IgD-negative memory B cell (primary cell): ENCODE results near the gene PLCD1. TPM values are rescaled to one million over a fixed set of nuclear protein-coding genes. Genes with fewer than 3 reads are reported as not detected.
"Not testable (repeated sequence)": the region's sequence is repeated elsewhere in the genome, so short reads cannot be mapped to it uniquely, and the experiment has no call there.

Experiments
- H3K27ac Mint-ChIP-seq, 3 donors: one replicate each; pipeline ENCODE4 v1.8.0; 2020 to 2022; ENCODE audit warnings: mild to moderate bottlenecking in 3 of 3, mixed read lengths in 3 of 3, moderate library complexity in 1 of 3
- H3K27me3 Mint-ChIP-seq: one replicate; pipeline ENCODE4 v1.8.0; 2021; ENCODE audit warnings: mixed read lengths
- H3K36me3 Mint-ChIP-seq: one replicate; pipeline ENCODE4 v1.8.0; 2020; ENCODE audit warnings: mild to moderate bottlenecking, mixed read lengths
- H3K4me1 Mint-ChIP-seq, 3 donors: one replicate each; pipeline ENCODE4 v1.8.0; 2020 to 2022; ENCODE audit warnings: mixed read lengths in 3 of 3, mild to moderate bottlenecking in 1 of 3
- H3K4me3 Mint-ChIP-seq, 4 donors: one replicate each; pipeline ENCODE4 v1.8.0; 2020 to 2022; ENCODE audit warnings: mild to moderate bottlenecking in 4 of 4, mixed read lengths in 4 of 4, moderate library complexity in 3 of 4
- H3K9me3 Mint-ChIP-seq, 3 donors: one replicate each; pipeline ENCODE4 v1.8.0; 2020 to 2021; ENCODE audit warnings: mixed read lengths in 3 of 3, mild to moderate bottlenecking in 1 of 3
- polyA plus RNA-seq: library from polyadenylated mRNA; unstranded; fragments of 300-500 nt; fragmentation: Illumina TruSeq; gene quantifications from one replicate; pipeline ENCODE4 v1.2.3, GENCODE V29; 2021

The PLCD1 gene
- polyA plus RNA-seq, 1 donor from 2014 or later = 4.6 TPM

DNA sequence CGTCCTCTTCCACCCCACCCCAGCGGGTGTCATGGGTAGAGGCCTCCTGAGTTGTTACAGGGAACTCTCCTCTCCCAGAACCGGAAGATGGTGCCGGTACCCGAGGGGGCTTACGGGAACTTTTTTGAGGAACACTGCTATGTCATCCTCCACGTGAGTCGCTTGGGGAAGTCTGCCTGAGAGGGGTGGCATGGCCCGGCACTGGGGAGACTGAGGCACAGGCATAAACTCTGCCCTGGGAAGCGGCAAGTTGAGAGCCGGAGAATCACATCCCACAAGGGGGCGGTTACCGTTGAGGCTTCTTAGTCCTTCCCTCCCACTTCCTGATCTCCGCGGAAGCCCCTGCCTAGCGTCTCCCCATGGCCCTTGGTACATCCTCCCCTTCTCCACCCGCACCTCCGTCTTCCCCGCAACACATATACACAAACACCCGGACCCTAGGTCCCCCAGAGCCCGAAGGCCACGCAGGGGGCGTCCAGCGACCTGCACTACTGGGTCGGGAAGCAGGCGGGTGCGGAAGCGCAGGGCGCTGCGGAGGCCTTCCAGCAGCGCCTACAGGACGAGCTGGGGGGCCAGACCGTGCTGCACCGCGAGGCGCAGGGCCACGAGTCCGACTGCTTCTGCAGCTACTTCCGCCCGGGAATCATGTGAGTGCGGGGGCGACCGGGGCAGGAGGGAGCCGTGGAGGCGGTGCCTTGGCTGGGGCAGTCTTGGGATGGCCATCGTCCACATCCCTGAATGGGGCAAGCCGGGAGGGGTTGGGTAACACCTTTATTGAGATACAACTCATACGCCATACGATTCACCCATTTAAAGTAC lies 35.4 kb downstream of the PLCD1 start:
- peak overlapping the region; percentile 85 to 98 (median 93) for H3K27ac Mint-ChIP-seq
- H3K36me3 Mint-ChIP-seq = peaks cover 5% of the 10 kb centered on the region
- no peaks in the 10 kb centered on the region for H3K27me3 Mint-ChIP-seq
- peak overlapping the region; percentile 95 to 99 (median 96) for H3K4me3 Mint-ChIP-seq
- H3K4me1 Mint-ChIP-seq = peaks cover 24 to 39% (median 31%) of the 10 kb centered on the region in 3 donors
- H3K9me3 Mint-ChIP-seq = no peaks in the 10 kb centered on the region

DNA sequence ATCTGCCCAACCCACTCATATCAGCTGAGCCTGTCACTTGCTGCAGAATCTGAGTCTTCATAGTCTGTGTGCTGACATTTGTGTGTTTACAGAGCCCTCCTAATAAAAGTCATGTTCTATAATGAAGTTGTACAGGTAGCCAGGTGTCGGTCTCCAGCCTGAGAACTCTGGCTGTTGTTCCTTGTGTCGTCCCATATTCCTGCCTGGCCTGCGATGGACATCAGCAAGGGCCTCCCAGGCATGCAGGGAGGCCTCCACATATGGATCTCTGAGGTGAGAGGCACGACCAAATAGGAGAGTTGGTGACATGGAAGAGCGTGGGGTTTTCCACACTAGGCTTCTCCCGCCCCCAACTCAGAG lies 36.0 kb downstream of the PLCD1 start:
- Mint-ChIP-seq H3K36me3 (peaks cover 5% of the 10 kb centered on the region), H3K27me3 (no peaks in the 10 kb centered on the region), H3K9me3 (no peaks in the 10 kb centered on the region), H3K4me1 (peaks cover 24 to 35% (median 30%) of the 10 kb centered on the region in 3 donors), H3K4me3 (peak overlapping the region; percentile 95 to 99 (median 96)), H3K27ac (peak overlapping the region; percentile 46 to 98 (median 85))

DNA sequence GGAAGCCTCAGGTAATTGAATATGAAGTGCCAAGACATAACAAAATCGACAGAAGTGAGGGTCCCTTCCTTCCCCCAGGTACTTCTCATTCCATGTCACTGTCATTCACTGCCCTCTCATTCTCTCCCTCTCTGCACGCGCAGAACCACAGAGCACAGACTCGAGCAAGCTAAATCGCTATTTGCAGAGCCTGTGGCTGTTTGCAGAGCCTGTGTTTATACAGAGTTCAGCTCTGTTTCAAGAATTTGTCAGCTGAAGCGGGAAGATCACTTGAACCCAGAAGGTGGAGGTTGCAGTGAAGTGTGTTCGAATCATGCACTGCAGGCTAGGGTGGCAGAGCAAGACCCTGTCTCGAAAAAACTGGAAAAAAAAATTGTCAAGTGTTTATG lies 36.4 kb downstream of the PLCD1 start:
- Mint-ChIP-seq H3K27ac (peak overlapping the region in 2 of 3 donors; percentile 46 to 98), H3K4me3 (peak overlapping the region; percentile 95 to 99 (median 96)), H3K4me1 (peaks cover 24 to 31% (median 29%) of the 10 kb centered on the region in 3 donors), H3K27me3 (no peaks in the 10 kb centered on the region), H3K9me3 (no peaks in the 10 kb centered on the region), H3K36me3 (peaks cover 5% of the 10 kb centered on the region)

DNA sequence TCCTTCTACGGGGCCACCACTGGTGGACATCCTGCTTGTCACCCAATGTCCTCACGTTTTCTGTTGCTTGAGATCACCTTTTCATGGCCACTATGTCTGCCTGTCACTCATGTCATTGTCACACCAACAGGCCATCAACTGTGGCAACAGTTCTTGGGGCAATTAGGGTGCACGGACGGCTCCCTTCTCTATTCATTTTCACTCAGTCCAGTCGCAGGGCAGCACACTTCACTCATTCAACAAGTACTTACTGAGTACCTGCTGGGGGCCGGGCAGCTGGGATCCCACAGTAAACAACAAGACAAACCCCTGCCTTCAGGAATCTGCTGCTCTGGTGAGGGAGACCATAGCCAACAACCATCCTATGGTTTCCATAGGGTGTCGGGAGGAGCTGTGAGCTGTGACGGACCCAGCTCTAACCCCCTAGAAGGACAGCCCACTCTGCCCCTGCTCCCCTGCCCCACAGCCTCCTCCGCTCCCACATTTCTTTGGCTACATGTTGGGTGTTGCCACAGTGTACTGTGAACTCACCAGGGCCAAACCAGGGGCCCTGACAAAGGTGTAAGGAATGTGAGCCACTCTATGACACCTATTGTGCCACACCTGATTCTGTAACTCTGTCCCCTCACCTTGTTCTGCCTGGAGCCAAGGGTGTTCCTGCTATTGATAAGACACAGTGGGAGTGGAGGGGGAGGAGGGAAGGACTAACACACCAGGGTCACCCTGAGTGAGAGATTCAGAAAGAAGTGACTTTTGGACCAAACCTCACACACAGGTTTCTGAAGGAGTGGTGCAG lies 37.0 kb downstream of the PLCD1 start:
- H3K4me3 Mint-ChIP-seq = peak overlapping the region; percentile 52 to 99 (median 95)
- peaks cover 24 to 29% (median 29%) of the 10 kb centered on the region in 3 donors for H3K4me1 Mint-ChIP-seq
- peaks cover 5% of the 10 kb centered on the region for H3K36me3 Mint-ChIP-seq
- H3K27ac Mint-ChIP-seq = peak overlapping the region in 1 of 3 donors; percentile 98
- H3K27me3 Mint-ChIP-seq = no peaks in the 10 kb centered on the region
- no peaks in the 10 kb centered on the region for H3K9me3 Mint-ChIP-seq

DNA sequence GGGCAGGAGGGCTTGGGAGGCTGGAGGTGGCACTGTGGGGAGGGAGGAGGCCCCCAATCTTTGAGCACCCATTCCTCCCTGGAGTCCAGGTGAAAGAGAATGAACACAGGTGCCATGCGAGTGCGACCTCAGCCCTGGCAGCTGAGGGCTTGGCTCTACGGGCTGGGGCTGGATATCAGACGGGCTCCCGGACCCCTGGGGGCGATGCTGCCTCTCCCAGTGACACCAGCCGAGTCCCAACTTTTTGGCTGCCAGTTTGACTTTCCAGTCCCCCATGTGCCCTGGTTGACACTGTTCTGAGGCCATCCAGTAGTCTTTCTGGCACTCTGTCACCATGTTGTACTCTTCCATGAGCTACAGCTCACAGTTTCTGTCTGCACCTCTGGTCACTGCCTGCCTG lies 37.6 kb downstream of the PLCD1 start:
- H3K9me3 Mint-ChIP-seq = no peaks in the 10 kb centered on the region
- peak overlapping the region in 2 of 4 donors; percentile 21 to 39 for H3K4me3 Mint-ChIP-seq
- no peaks in the 10 kb centered on the region for H3K27me3 Mint-ChIP-seq
- H3K36me3 Mint-ChIP-seq = peaks cover 3% of the 10 kb centered on the region
- H3K27ac Mint-ChIP-seq = no peak overlapping the region
- H3K4me1 Mint-ChIP-seq = peaks cover 21 to 27% (median 26%) of the 10 kb centered on the region in 3 donors

DNA sequence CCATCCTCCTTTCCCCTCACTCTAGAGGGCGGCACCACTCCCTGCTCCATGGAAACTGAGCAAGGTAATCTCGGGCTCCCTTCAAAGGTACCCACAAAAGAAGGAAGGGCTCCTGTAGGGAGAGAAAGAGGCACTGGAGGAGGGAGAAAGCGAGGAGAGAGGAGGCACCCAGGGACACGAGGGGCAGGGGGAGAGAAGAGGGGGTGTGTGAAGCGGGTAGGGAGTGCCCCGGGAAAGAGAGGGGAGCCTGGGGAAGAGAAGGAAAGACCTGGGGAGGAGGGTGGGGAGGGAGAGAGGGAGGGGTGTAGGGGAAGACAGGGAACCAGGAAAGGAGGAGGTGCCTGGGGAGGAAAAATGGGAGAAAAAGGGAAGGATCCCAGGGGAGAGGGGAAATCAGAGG lies 38.3 kb downstream of the PLCD1 start:
- Mint-ChIP-seq H3K36me3 (no peaks in the 10 kb centered on the region), H3K27ac (no peak overlapping the region)

DNA sequence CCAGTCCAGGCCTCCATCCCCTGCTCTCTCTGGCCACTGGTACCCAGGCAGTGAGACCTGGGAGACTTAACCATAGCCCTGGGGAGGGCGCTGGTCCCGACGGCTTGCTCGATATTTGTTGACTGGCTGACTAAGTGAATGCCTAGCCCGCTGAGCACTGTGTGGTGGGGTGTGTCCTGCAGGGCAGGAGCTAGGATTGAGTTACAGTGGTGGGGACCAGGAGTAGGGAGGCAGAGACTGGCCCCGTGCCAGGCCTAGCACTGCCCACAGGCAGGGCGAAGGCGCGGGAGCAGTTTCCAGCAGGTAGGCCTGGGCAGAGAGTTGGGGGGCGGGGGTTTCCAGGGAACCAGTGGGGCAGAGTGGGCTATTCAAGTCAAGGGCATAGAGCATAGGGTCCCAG lies 38.9 kb downstream of the PLCD1 start, which contains the start of gene VILL:
Gene VILL (plus strand): TSS at position 260 of the 400 bp plus-strand sequence. CDS start 2,887 bp downstream, outside the sequence.
- H3K4me1 Mint-ChIP-seq = peaks cover 16 to 23% (median 16%) of the 10 kb centered on the region in 3 donors
- no peaks in the 10 kb centered on the region for H3K9me3 Mint-ChIP-seq
- H3K36me3 Mint-ChIP-seq = no peaks in the 10 kb centered on the region
- peak within 1 kb of the TSS in 1 of 3 donors; percentile 63 for H3K27ac Mint-ChIP-seq
- H3K4me3 Mint-ChIP-seq = peak within 1 kb of the TSS in 3 of 4 donors; percentile 5 to 55 (median 51)
- H3K27me3 Mint-ChIP-seq = peaks cover 2% of the 10 kb centered on the region

More for the DNA sequence above, 38.3 kb downstream of the PLCD1 start:
- peaks cover 16 to 24% (median 20%) of the 10 kb centered on the region in 3 donors for H3K4me1 Mint-ChIP-seq
- no peaks in the 10 kb centered on the region for H3K27me3 Mint-ChIP-seq
- no peaks in the 10 kb centered on the region for H3K9me3 Mint-ChIP-seq
- H3K4me3 Mint-ChIP-seq = no peak overlapping the region

DNA sequence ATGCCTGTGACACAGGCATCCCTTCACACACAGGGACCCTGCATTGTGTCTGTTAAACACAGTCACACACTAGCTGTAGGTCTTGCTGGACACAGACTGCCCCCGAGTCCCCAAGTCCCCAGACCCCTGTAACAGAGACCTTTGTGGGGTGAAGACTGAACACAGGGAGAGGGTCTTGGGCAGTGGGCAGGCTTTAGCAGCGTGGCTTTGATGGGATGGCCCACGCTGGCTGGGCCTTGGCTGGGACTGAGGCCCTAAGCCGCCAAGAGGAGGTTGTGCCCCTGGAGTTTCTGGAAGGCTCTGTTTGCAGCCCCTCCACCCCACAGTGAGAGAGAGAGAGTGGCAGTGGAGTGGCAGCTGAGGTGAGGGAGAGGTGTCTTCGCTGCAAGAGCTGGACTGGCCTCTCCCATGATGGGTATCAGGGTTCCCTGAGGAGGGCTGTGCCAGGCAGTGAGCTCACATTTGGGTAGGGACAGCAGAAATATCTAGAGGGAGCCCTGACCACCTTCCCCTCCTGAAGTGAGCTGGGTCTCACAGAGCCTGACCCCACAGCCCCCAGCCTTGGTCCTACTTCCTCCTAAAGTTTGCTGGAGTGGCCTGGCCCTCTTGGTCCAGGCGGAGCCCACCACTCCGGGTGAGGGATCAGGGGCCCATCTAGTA lies 39.5 kb downstream of the PLCD1 start:
- H3K36me3 Mint-ChIP-seq = no peaks in the 10 kb centered on the region
- peak overlapping the region in 1 of 3 donors; percentile 63 for H3K27ac Mint-ChIP-seq
- peak overlapping the region in 2 of 4 donors; percentile 5 to 19 for H3K4me3 Mint-ChIP-seq
- no peaks in the 10 kb centered on the region for H3K9me3 Mint-ChIP-seq
- H3K4me1 Mint-ChIP-seq = peaks cover 11 to 17% (median 14%) of the 10 kb centered on the region in 3 donors
- H3K27me3 Mint-ChIP-seq = peaks cover 2% of the 10 kb centered on the region

DNA sequence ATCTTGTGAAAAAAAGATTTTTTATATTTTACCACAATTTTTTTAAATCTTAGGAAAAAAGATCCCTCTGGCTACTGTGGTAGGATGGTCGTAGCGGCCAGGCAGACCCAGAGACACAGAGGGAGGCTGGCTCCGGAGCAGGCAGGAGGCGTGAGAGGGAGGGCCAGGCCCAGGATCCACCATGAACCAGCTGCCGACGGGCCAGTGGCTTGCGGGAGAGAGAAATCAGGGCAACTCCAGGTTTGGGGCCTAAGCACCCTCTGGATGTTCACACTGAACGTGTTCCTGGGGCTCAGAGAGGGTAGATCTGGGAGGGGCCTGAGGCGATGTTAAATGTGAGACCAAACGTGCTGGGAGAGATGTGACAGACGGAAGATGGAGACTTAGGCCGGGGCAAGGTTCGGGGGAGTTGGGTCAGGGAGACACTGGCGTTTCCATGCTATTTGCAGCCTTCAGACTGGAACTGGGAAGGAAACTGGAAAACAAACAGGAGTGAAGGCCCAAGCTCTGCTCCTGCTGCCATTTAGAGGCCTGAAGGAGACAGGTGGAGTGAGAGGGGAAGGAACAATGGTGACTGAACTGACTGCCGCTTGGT lies 40.4 kb downstream of the PLCD1 start:
- no peak overlapping the region for H3K27ac Mint-ChIP-seq
- peaks cover 4 to 8% (median 5%) of the 10 kb centered on the region in 3 donors for H3K4me1 Mint-ChIP-seq
- H3K36me3 Mint-ChIP-seq = no peaks in the 10 kb centered on the region
- H3K27me3 Mint-ChIP-seq = peaks cover 2% of the 10 kb centered on the region
- peak overlapping the region in 2 of 4 donors; percentile 57 to 63 for H3K4me3 Mint-ChIP-seq
- H3K9me3 Mint-ChIP-seq = no peaks in the 10 kb centered on the region

DNA sequence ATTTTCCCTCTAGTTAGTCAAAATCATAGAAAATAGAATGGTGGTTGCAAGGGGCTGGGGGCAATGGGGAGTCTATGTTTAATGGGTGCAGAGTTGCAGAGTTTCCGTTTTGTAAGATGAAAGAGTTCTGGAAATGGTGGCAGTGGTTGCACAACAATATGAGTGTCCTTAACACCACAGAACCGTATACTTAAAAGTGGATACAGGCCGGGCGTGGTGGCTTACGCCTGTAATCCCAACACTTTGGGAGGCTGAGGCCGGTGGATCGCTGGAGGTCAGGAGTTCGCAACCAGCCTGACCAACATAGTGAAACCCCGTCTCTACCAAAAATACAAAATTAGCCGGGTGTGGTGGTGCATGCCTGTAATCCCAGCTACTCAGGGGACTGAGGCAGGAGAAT lies 41.1 kb downstream of the PLCD1 start:
- H3K4me1 Mint-ChIP-seq, H3K27me3 Mint-ChIP-seq: not testable (repeated sequence)
- H3K4me3 Mint-ChIP-seq = peak overlapping the region in 2 of 4 donors; percentile 18 to 37

DNA sequence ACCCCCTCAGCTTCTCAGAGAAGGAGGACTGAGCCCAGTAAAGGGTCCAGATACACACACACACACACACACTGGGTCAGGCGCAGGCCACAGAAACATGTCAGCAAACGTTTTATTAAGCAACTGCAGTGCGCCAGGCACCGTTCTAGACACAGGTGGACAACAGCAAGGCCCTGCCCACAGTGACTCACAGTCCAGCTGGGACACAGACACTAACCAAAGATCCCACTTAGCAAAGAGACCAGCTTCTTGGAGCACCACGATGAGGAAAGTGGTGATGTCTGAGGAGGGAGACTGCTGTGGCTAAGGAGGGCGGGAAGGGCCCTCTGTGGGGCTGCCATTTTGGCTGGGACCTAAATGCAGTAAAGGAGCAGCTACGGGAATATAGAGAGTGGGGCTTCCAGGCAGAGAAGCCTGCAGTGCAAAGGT lies 41.7 kb downstream of the PLCD1 start:
- Mint-ChIP-seq H3K27ac (no peak overlapping the region), H3K27me3 (peaks cover 2% of the 10 kb centered on the region), H3K4me3 (peak overlapping the region in 1 of 4 donors; percentile 37), H3K36me3 (no peaks in the 10 kb centered on the region), H3K9me3 (no peaks in the 10 kb centered on the region), H3K4me1 (peaks cover 0 to under 1% (median 0%) of the 10 kb centered on the region in 3 donors)

More for the DNA sequence above, 41.1 kb downstream of the PLCD1 start:
- not testable (repeated sequence) for H3K27ac Mint-ChIP-seq, H3K36me3 Mint-ChIP-seq, H3K9me3 Mint-ChIP-seq

DNA sequence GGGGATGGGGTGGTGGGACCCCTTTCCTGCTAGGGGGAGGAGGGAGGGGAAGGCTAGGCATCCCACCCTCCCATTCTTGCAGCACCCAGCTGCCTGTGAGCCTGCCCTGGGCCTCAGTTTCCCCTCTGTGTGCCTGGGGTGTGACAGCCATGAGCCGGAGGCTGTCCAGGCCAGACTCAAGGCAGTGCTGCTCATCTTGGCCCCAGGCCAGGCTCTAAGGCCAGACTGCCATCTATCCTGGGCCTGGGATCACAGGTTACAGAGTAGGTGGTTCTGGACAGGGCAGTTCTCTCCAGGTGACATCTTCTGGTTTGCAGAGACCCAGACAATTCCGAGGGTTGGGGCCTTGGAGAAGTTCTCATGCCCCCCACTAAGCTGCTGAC lies 42.1 kb downstream of the PLCD1 start:
- Mint-ChIP-seq H3K27ac (no peak overlapping the region), H3K36me3 (no peaks in the 10 kb centered on the region), H3K9me3 (no peaks in the 10 kb centered on the region), H3K4me1 (no peaks in the 10 kb centered on the region), H3K4me3 (no peak overlapping the region), H3K27me3 (peaks cover 2% of the 10 kb centered on the region)

DNA sequence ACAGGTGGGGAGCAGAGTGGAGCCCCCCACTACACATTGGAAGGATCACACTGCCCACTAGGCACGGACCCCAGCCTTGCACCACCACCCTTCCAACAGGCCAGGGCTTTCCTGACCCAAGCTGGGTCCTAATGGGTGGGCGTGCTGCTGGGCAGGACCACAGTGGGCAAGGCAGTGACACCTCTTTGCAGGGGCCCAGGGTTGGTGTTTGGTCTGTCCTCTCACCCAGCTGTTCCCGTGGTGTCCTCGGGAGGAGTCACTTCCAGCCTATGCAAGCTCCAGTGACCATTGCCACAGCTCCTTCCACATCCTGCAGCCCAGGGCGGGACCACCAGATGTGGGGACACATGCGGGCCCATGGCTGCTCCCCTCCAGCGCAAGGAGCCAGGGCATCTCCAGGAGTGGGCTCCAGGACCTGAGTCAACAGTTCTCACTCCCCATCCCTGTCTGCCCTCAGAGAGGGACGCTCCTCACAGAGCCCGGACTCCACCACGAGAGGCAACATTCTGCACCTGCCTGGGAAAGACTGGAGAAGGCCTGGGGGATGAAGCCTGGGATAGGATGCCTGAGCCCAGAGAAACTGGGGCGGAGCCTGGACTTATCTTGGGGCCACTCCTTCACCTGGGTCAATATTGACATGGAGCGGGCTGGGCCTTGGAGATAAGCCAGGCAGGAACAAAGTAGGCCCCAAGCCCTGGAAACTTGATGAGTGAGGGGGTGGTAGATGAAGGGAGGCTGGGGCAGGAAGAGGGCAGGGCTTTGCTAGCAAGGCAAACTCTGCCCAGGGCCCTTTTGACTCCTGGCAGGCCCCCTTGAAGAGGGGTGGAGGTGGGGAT lies 42.7 kb downstream of the PLCD1 start:
- no peaks in the 10 kb centered on the region for H3K4me1 Mint-ChIP-seq
- H3K9me3 Mint-ChIP-seq = no peaks in the 10 kb centered on the region
- H3K27me3 Mint-ChIP-seq = peaks cover 2% of the 10 kb centered on the region
- H3K4me3 Mint-ChIP-seq = no peak overlapping the region
- no peaks in the 10 kb centered on the region for H3K36me3 Mint-ChIP-seq
- H3K27ac Mint-ChIP-seq = no peak overlapping the region
